GM19324 (cell line): ENCODE measurements around the gene SUSD3.
"Not testable (repeated sequence)": the region's sequence is repeated elsewhere in the genome, so short reads cannot be mapped to it uniquely, and the experiment has no call there.

Experiments
- ATAC-seq: cut with Tn5 transposase; IDR thresholded peaks from one replicate; pipeline ENCODE4 v1.9.1; 2021; ENCODE audit warnings: mild to moderate bottlenecking, moderate library complexity; ENCODE audit not compliant: unreplicated experiment, low FRiP score

Gene SUSD3

GRCh38 chr9:93091453-93092081 is 33.1 kb downstream of the SUSD3 start:
- no peak for ATAC-seq

GRCh38 chr9:93092251-93092991 is 33.9 kb downstream of the SUSD3 start:
- no peak for ATAC-seq

GRCh38 chr9:93093127-93093876 is 34.8 kb downstream of the SUSD3 start:
- no peak for ATAC-seq

- no peak for ATAC-seq
Measured at GRCh38 chr9:93093877-93094657, 35.6 kb downstream of the SUSD3 start.

- ATAC-seq = no peak
Measured at GRCh38 chr9:93094658-93095204, 36.2 kb downstream of the SUSD3 start.

- ATAC-seq = peak; percentile 78
Measured at GRCh38 chr9:93095205-93096130, 37.0 kb downstream of the SUSD3 start.

- ATAC-seq = peak; percentile 15
Measured at GRCh38 chr9:93096131-93096802, 37.8 kb downstream of the SUSD3 start, which contains the start of gene CARD19. CARD19 (plus strand) TSS chr9:93096217; CDS start chr9:93096346, 129 bp downstream.

GRCh38 chr9:93096811-93097382 is 38.4 kb downstream of the SUSD3 start:
- ATAC-seq = no peak

- ATAC-seq = no peak
Measured at GRCh38 chr9:93097511-93098201, 39.2 kb downstream of the SUSD3 start.

- ATAC-seq = no peak
Measured at GRCh38 chr9:93098236-93098946, 39.9 kb downstream of the SUSD3 start.

- no peak for ATAC-seq
Measured at GRCh38 chr9:93099551-93100275, 41.2 kb downstream of the SUSD3 start.

- ATAC-seq = no peak
Measured at GRCh38 chr9:93100276-93100636, 41.8 kb downstream of the SUSD3 start.

- ATAC-seq = not testable (repeated sequence)
Measured at GRCh38 chr9:93101086-93101485, 42.6 kb downstream of the SUSD3 start.

GRCh38 chr9:93105620-93106019 is 47.1 kb downstream of the SUSD3 start:
- no peak for ATAC-seq

GRCh38 chr9:93107151-93107824 is 48.8 kb downstream of the SUSD3 start:
- no peak for ATAC-seq

GRCh38 chr9:93107825-93108161 is 49.3 kb downstream of the SUSD3 start:
- no peak for ATAC-seq
